Choroid plexus epithelial cell (primary cell): ENCODE results near the gene INAVA.

Source experiments
- DNase-seq: peaks from one replicate; pipeline ENCODE4 v3.0.0-alpha.2; 2010; ENCODE audit warnings: low read depth
- H3K4me3 ChIP-seq: 2 replicates; pipeline ENCODE4 v1.5.1; 2011; ENCODE audit warnings: low read depth, mild to moderate bottlenecking, control low read depth, low read length, moderate library complexity
- TF ChIP-seq, protein P1 (sequence below): conservative IDR thresholded peaks from 2 replicates; pipeline ENCODE4 v1.5.1; 2011; ENCODE audit warnings: low read depth, mild to moderate bottlenecking, control low read depth, inconsistent platforms, low read length, moderate library complexity

The INAVA gene

DNA sequence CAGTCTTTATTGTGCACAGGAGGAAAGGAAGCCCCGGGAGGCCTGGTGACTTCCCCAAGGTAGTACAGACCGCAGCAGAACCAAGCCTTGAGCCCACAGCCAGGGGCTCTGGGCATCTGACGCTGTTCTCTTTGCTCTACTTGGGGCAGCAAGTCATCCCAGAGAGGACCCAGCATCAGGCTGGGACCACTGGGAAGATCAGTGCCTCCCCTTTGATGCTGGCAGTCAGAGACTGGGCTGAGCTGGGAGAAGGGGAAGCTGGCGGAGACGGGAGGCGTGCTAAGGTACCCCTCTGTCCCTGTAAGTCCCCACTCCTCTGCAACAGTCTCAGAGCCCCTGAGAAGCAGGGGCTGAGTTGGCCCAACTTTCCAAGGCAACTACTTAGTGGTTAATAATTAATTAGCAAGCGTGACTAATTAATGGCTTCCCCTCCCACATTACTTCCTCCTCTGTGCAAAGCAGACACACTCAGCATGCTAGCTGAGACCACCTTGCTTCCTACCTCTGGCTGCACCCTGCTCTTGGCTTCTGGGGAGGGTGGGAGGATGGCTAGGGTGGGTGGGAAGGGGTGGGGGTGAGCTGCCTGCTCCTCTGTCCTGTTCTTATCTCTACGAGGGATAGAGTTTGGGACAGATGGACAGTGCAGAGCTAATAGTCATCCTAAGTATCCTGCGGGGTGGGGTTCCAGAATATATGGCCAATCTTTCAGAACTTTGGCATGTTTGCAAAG lies 1.3 kb downstream of the INAVA start:
- no peak for DNase-seq
- TF ChIP-seq, protein P1, sequence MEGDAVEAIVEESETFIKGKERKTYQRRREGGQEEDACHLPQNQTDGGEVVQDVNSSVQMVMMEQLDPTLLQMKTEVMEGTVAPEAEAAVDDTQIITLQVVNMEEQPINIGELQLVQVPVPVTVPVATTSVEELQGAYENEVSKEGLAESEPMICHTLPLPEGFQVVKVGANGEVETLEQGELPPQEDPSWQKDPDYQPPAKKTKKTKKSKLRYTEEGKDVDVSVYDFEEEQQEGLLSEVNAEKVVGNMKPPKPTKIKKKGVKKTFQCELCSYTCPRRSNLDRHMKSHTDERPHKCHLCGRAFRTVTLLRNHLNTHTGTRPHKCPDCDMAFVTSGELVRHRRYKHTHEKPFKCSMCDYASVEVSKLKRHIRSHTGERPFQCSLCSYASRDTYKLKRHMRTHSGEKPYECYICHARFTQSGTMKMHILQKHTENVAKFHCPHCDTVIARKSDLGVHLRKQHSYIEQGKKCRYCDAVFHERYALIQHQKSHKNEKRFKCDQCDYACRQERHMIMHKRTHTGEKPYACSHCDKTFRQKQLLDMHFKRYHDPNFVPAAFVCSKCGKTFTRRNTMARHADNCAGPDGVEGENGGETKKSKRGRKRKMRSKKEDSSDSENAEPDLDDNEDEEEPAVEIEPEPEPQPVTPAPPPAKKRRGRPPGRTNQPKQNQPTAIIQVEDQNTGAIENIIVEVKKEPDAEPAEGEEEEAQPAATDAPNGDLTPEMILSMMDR: no peak
- H3K4me3 ChIP-seq: no peak overlapping the region

DNA sequence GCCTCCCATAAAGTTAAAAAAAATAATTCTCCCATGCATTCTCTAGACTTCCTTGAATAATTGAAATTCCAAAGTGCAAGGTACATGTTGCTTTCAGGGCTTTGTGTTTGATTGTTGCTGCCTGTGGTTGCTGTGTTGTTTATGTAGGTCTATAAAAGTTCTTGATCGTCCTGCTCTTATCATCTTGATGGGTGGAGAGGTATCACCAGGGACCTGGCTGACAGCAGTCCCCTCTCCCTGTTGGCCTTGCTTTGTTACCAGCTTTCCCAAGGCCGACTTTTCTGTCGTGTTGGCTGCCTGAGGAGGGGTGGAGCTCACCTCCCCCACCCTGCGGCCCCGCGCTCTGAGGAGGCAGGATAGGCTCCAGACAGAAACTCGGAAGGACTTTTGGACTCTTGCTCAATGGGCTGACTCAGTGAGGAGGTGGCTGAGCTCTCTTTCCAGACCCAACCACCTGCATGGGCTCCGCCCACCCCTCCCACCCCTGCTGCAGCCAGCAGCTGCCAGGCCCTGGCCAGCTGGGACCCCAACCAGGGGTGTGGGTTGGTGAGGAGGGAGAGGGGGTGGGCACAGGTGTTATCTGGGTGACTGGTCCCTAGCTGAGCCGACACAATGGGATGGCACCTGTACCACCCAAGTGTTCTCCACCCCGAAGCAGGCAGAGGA lies 2.0 kb downstream of the INAVA start:
- TF ChIP-seq, protein P1: no peak
- no peak overlapping the region for H3K4me3 ChIP-seq
- DNase-seq: peak; percentile 28

DNA sequence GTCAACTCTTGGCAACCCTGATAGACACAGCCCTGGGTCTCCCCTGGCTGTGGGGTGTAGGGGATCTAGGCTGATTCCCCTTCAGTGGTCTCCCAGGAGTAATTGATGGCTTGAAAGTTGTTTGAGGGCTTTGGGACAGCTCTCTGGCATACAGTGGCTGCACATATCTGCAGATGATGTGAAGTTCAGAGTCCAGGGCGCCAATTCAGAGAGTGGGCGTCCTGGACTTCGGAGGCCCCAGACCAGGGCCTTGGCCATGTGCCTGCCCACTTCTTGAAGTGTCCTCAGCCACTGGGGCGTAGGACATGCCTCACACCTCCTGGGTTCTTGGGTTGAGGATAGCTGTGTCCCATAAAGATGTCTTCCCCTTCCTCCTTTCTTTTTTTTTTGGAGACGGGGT lies 2.6 kb downstream of the INAVA start:
- H3K4me3 ChIP-seq: no peak overlapping the region
- no peak for DNase-seq
- TF ChIP-seq, protein P1: no peak

DNA sequence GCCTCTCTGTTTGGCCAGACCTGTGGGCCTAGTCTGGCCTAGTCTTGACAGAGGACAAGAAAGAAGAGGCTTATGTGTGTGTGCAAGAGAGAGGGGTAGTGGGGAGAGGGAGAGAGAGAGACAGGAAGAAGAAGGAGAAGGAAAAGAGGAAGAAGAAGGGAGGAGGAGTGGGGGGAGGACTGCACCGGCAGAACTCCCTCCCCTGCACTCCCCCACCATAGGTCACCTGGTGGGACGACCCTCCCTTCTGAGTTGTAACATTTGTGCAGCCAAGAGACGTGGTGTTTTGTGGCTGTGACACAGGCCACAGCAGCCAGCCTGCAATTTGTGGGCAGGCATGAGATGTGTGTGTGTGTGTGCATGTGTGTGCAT lies 4.3 kb downstream of the INAVA start:
- DNase-seq: no peak
- TF ChIP-seq, protein P1: no peak
- H3K4me3 ChIP-seq: no peak overlapping the region

DNA sequence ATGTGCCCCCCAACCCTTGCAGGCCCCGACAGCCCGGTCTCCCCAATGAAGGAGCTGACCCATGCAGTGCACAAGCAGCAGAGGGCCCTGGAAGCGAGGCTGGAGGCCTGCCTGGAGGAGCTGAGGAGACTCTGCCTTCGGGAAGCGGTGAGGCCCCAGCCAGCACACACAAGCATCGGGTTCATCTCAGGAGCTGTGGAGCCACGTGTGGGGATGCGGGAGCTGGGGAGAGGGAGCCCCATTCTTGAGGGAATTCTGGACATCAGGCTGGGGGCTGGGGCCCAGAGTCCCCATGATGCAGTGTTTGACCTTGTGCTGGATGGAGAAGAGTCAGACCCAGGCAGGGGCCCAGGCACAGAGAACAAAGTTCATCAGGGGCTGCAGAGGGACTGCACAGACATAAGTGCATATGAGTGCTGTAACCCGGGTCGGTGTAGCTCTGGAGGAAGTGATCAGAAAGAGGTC lies 4.8 kb downstream of the INAVA start:
- TF ChIP-seq, protein P1: no peak
- no peak overlapping the region for H3K4me3 ChIP-seq
- no peak for DNase-seq

DNA sequence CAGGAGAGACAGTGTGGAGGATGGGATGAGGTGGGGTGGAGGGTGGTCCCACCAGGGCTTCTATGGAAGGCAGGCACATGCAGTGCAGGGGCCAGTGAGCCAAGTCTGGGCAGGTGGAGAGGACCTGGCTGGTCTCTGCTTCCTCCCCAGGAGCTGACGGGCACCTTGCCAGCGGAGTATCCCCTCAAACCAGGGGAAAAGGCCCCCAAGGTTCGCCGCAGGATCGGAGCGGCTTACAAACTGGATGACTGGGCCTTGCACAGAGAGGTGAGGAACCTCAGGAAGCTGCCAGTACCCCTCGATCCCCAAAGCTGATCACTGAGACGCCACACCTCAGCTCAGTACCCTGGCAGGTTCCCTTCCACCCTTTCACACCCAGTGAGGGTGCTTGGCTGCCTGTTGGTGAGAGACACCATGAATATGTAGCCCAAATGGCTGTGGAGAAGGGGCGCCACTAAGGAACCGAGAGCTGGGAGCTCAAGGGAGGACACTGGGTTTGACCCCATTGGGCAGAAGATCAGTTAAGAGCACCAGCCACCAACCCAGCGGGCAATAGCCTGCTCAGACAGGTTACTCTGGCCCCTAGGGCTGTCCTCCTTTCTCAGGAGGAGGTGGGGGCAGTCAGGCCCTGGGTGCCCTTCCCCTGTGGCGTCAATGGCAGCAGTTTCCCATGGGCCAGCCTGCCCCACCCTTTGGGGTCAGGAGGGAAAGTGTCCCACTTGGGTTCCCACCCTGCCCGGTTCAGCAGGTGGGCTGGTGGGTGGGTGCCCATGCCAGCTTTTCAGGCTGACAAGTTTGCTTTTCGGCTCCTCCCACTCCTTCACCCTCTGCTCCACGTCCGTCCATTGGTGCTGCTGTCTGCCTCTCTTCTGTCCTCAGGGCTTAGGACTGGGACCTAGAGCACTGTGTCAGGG lies 5.5 kb downstream of the INAVA start:
- DNase-seq: no peak
- TF ChIP-seq, protein P1: no peak
- no peak overlapping the region for H3K4me3 ChIP-seq
